Stimulated activated naive B cell treated with anti-CD40 and anti-IgM and Interleukin-4, amounts not matched to agents 10 μg/mL and 1 μg/mL and 100 μg/mL, for 72 hours (primary cell): ENCODE data around the gene SLC2A11.

Experiments used
- ATAC-seq, 2 donors: fragments of 150-1000 bp; cut with Tn5 transposase; replicated peaks; 2 replicates each; pipeline ENCODE4 v1.10.0; 2021; ENCODE audit warnings: moderate library complexity in 1 of 2
- DNase-seq: peaks from one replicate; pipeline ENCODE4 v3.0.0; 2021
- H3K27ac Mint-ChIP-seq: one replicate; pipeline ENCODE4 v1.8.0; 2022; ENCODE audit warnings: mild to moderate bottlenecking, mixed read lengths
- H3K27me3 Mint-ChIP-seq, 2 donors: one replicate each; pipeline ENCODE4 v1.8.0; 2022; ENCODE audit warnings: mixed read lengths in 2 of 2
- H3K36me3 Mint-ChIP-seq, 2 donors: one replicate each; pipeline ENCODE4 v1.8.0; 2022; ENCODE audit warnings: mixed read lengths in 2 of 2, mild to moderate bottlenecking in 1 of 2
- H3K4me1 Mint-ChIP-seq, 2 donors: one replicate each; pipeline ENCODE4 v1.8.0; 2022; ENCODE audit warnings: mixed read lengths in 2 of 2, mild to moderate bottlenecking in 1 of 2
- H3K4me3 Mint-ChIP-seq, 2 donors: one replicate each; pipeline ENCODE4 v1.8.0; 2022; ENCODE audit warnings: mild to moderate bottlenecking in 2 of 2, mixed read lengths in 2 of 2, moderate library complexity in 1 of 2
- H3K9me3 Mint-ChIP-seq, 2 donors: one replicate each; pipeline ENCODE4 v1.8.0; 2022; ENCODE audit warnings: mixed read lengths in 2 of 2, mild to moderate bottlenecking in 1 of 2

SLC2A11 gene, protein sequence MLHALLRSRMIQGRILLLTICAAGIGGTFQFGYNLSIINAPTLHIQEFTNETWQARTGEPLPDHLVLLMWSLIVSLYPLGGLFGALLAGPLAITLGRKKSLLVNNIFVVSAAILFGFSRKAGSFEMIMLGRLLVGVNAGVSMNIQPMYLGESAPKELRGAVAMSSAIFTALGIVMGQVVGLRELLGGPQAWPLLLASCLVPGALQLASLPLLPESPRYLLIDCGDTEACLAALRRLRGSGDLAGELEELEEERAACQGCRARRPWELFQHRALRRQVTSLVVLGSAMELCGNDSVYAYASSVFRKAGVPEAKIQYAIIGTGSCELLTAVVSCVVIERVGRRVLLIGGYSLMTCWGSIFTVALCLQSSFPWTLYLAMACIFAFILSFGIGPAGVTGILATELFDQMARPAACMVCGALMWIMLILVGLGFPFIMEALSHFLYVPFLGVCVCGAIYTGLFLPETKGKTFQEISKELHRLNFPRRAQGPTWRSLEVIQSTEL

DNA sequence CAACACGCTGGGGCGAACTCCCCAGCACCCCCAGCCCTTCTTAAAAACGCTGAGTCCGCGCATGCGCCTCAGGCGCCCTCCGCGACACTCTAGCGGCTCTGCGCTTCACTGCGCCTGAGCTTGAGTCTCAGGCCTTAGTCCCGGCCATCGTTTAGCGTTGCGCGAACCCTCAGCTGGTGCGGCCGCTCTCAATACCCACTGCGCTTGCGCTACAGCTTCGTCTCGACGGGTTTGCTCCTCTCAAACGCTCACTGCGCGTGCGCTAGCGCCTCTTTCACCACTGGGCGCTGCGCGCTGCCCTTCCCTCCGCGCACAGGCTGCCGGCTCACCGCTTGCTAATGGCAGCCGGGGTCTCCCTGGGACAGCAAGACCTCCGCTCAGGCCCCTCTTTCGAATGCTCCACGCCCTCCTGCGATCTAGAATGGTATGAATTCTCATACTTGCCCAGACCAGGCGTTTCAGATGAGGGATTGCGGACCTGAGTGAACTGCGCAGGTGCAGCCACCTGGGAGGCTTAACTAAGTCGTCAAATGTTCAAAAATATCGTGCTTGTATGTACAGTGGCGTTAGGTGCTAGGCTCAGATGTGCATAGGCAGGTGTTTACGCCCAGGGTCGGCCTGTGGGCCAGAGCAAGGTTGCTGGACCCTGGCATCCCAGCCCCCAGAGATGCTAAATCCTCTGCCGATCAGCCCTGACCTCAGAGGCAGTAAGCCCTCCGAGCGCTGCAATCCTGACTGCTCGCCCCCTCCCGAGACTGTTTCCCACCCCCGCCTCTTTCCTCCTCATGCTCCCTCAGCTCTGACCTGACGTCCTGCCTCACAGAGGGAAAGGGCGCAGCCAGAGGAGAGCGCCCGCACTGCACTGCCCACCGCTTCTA is at the start of gene SLC2A11:
Gene SLC2A11, plus strand, starts transcription at position 270 of the 878 bp plus-strand sequence. Its CDS starts 125 bp downstream, at position 395.
- Mint-ChIP-seq H3K4me3 (peak within 1 kb of the TSS; percentile 96 to 97), H3K27me3 (no peaks in the 10 kb centered on the region), H3K4me1 (peaks cover 20 to 31% of the 10 kb centered on the region in 2 donors), H3K9me3 (no peaks in the 10 kb centered on the region), H3K27ac (peak within 1 kb of the TSS; percentile 98), H3K36me3 (peaks cover 2 to 11% of the 10 kb centered on the region in 2 donors)
- DNase-seq (peak; percentile 95), ATAC-seq (peak; percentile 94 to 95)

- DNase-seq (no peak), ATAC-seq (no peak)
- Mint-ChIP-seq H3K36me3 (peaks cover 42 to 52% of the 10 kb centered on the region in 2 donors), H3K27me3 (no peaks in the 10 kb centered on the region), H3K4me1 (peaks cover 18 to 29% of the 10 kb centered on the region in 2 donors), H3K4me3 (no peak overlapping the region), H3K9me3 (no peaks in the 10 kb centered on the region), H3K27ac (no peak overlapping the region)
Measured at GRCh38 chr22:23812378-23812777, 45.3 kb upstream of the SLC2A11 start.

DNA sequence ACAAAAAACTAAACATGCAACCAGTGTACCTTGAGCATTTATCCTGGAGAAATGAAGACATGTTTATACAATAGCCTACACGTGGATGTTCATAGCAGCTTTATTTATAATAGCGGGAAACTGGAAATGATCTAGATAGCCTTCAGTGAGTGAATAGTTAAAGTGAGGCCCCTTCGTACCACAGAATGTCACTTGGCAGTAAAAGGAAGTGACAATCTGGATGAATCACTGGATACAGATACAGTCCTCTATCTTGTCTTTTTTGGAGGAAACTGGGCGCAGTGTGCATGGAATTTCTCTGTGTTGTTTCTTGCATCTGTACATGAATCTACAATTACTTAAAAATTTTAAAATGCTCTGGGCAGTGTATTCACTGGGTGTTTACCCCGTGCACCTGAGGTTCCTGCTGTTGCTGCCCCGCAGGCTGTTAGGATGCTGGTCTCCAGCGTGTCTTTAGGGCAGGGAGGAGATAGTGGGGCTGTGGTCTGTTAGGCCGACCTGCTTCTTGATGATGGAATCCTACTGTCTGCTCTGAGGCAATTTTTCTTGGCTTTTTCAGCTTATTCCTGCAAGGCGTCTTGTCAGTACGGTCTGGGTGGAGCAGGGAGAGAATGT is 42.0 kb upstream of the SLC2A11 start:
- Mint-ChIP-seq H3K36me3 (peaks cover 60 to 71% of the 10 kb centered on the region in 2 donors), H3K27me3 (no peaks in the 10 kb centered on the region), H3K4me3 (no peak overlapping the region), H3K4me1 (peaks cover 40 to 50% of the 10 kb centered on the region in 2 donors), H3K9me3 (no peaks in the 10 kb centered on the region), H3K27ac (peak overlapping the region; percentile 56)
- ATAC-seq (no peak), DNase-seq (no peak)

DNA sequence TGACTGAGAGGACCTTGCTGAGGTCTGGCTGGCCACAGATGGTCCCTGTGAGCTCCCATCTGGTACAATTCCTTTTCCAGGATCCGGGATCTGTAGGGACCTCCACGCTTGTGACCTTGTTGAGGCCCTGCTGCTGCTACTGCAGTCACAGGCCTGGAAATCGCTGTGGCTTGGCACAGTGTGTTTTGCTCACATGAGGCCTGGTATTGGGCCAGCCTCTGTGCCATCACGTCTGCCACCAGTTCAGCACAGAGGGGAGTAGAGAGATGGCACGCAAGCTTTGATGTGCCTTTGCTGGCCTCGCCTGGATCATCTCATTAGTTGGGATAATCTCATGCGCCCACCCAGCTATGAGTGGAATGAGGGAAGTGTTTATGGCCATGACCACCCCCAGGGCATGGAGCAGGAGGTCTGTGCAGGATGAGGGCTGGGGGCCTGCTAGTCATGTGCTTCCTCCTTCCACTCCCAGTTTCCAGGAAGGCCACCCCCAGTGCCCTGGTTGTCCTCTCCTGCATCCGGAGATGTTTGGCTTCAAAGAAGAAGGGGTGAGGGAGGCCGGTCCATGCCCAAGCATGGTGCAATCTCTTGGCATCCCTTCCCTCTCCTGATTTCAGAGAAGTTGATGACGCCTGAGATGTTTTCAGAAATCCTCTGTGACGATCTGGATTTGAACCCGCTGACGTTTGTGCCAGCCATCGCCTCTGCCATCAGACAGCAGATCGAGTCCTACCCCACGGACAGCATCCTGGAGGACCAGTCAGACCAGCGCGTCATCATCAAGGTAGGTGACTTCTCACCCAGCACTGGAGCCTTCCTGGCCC is 41.3 kb upstream of the SLC2A11 start:
- Mint-ChIP-seq H3K36me3 (peaks cover 58 to 72% of the 10 kb centered on the region in 2 donors), H3K27me3 (no peaks in the 10 kb centered on the region), H3K27ac (no peak overlapping the region), H3K4me1 (peaks cover 41 to 50% of the 10 kb centered on the region in 2 donors), H3K4me3 (no peak overlapping the region), H3K9me3 (no peaks in the 10 kb centered on the region)
- no peak for DNase-seq
- no peak for ATAC-seq

- DNase-seq (no peak), ATAC-seq (no peak)
- H3K4me1 Mint-ChIP-seq: peaks cover 39 to 48% of the 10 kb centered on the region in 2 donors
- no peaks in the 10 kb centered on the region for H3K9me3 Mint-ChIP-seq
- H3K27me3 Mint-ChIP-seq: no peaks in the 10 kb centered on the region
- H3K36me3 Mint-ChIP-seq: peaks cover 56 to 72% of the 10 kb centered on the region in 2 donors
- peak overlapping the region in 1 of 2 donors; percentile 37 for H3K4me3 Mint-ChIP-seq
- no peak overlapping the region for H3K27ac Mint-ChIP-seq
Measured at GRCh38 chr22:23817146-23817545, 40.5 kb upstream of the SLC2A11 start.

- H3K4me1 Mint-ChIP-seq: peaks cover 42 to 53% of the 10 kb centered on the region in 2 donors
- peaks cover 62 to 75% of the 10 kb centered on the region in 2 donors for H3K36me3 Mint-ChIP-seq
- no peak overlapping the region for H3K4me3 Mint-ChIP-seq
- H3K9me3 Mint-ChIP-seq: no peaks in the 10 kb centered on the region
- H3K27ac Mint-ChIP-seq: peak overlapping the region; percentile 81
- no peak for DNase-seq
- no peaks in the 10 kb centered on the region for H3K27me3 Mint-ChIP-seq
- peak; percentile 19 to 47 for ATAC-seq
Measured at GRCh38 chr22:23818541-23818940, 39.1 kb upstream of the SLC2A11 start.

DNA sequence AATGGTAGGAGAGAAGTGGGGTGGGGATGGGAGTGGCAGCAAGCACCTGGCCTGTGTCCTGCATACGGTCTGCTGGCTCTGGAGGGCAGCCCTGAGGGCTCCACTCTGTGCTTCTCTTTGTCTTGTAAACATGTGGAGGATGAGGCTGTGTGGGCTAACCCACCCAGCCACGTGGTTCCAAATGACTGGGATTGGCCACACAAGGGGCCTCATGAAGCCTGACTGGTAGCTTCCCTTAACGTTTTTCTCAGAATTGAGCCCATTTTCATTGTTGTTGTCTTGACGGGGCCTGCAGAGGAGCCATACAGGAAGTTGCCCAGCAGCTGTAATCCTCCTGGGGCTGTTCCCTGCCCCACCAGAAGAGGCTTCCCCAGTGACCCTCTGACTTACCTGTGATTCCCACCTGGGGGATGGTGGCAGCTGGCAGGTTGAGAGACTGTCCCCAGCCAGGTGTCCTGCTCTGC is 36.9 kb upstream of the SLC2A11 start:
- H3K4me1 Mint-ChIP-seq: peaks cover 50 to 72% of the 10 kb centered on the region in 2 donors
- no peaks in the 10 kb centered on the region for H3K9me3 Mint-ChIP-seq
- DNase-seq: no peak
- peak overlapping the region; percentile 18 to 19 for H3K4me3 Mint-ChIP-seq
- peak; percentile 80 to 88 for ATAC-seq
- no peaks in the 10 kb centered on the region for H3K27me3 Mint-ChIP-seq
- peak overlapping the region; percentile 84 for H3K27ac Mint-ChIP-seq
- H3K36me3 Mint-ChIP-seq: peaks cover 64 to 86% of the 10 kb centered on the region in 2 donors

DNA sequence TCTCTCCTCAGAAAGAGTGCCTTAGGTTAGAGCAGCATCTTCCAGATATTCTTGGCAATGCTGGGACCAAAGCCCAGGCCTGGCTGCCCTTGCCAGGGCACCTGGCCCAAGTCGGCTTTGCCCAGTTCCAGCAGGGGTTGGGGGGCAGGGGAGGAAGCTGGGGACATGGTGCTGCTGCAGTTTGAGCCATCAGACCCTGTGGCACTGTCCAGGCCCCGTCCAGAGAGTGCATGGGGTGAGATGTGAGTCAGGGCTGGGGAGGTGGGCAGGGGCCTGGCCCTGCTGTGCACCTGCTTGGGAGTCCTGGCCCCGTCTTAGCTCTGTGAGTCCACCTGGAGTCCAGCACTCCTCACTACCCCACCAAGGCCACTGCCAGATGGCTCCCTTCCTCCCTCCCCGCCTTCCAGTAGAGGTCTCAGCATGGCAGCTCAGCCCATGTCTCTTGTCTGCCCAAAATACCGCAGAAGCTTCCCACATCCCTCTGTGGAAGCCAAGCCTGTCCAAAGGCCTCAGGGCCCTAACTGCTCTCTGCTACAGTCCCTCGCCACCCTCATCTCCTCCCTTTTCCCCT is 35.5 kb upstream of the SLC2A11 start:
- DNase-seq (no peak), ATAC-seq (no peak)
- Mint-ChIP-seq H3K4me3 (no peak overlapping the region), H3K36me3 (peaks cover 56 to 79% of the 10 kb centered on the region in 2 donors), H3K9me3 (no peaks in the 10 kb centered on the region), H3K27ac (peak overlapping the region; percentile 32), H3K27me3 (no peaks in the 10 kb centered on the region), H3K4me1 (peaks cover 44 to 72% of the 10 kb centered on the region in 2 donors)

DNA sequence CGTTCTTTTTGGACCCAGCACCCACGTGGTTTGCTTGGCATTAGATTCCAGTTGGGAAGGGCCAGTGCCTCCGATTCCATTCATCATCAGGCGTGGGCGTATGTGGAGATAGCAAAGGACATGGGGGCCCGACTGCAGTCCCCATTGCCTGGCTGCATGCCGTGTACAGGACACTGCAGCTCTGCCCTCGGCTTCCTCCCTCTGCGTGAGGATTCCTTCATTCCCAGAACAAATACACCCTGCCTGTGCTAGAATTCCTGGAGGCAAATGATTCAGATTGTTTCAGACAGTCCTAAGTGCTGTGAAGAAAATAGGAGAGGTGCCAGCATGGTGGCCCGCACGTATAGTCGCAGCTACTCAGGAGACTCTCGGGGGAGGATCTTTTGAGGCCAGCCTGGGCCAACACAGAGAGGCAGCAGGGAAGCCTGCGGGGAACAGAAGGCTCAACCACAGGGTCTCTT is 34.3 kb upstream of the SLC2A11 start:
- ATAC-seq: no peak
- Mint-ChIP-seq H3K36me3 (peaks cover 53 to 78% of the 10 kb centered on the region in 2 donors), H3K4me3 (no peak overlapping the region), H3K27me3 (no peaks in the 10 kb centered on the region), H3K9me3 (no peaks in the 10 kb centered on the region), H3K27ac (peak overlapping the region; percentile 37), H3K4me1 (peaks cover 42 to 68% of the 10 kb centered on the region in 2 donors)
- DNase-seq: no peak

DNA sequence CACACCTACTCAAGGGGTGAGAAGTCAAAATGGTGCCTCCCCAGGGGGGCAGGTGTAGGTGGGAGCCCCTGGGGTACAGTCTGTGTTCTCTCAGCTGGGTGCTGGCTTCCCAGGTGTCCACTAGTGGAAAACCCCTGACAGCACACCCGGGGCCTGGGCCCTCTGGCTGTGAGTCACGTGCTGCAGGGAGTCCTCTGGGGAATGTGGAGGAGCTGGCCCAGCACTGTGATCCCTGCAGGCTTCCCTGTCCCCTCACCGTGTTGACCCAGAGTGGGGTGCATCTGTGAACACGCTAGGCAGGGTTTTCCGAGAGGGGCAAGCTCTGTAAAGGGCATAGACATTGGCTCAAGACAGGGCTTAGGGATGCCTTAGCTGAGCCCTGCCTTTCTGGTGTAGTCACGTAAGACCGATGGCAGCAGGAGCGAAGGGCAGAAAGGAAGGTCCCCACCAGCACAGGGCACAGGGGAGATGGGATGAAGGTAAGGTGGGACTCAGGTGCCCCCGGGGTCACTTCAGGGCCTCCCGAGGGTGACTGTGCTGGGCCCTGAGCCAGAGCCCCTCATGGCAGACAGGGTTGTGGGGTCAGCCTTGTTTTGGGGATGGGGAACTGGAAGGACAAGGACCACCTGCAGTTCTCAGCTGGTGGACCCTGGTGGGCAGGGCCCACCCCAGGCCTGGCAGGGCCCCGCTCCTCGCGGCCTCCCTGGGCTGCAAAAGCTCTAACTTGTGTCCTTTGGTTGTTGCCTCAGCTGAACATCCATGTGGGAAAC is 33.0 kb upstream of the SLC2A11 start:
- peak overlapping the region; percentile 63 for H3K27ac Mint-ChIP-seq
- H3K36me3 Mint-ChIP-seq: peaks cover 51 to 76% of the 10 kb centered on the region in 2 donors
- no peak for DNase-seq
- no peak overlapping the region for H3K4me3 Mint-ChIP-seq
- H3K27me3 Mint-ChIP-seq: no peaks in the 10 kb centered on the region
- no peaks in the 10 kb centered on the region for H3K9me3 Mint-ChIP-seq
- ATAC-seq: no peak
- H3K4me1 Mint-ChIP-seq: peaks cover 41 to 70% of the 10 kb centered on the region in 2 donors

DNA sequence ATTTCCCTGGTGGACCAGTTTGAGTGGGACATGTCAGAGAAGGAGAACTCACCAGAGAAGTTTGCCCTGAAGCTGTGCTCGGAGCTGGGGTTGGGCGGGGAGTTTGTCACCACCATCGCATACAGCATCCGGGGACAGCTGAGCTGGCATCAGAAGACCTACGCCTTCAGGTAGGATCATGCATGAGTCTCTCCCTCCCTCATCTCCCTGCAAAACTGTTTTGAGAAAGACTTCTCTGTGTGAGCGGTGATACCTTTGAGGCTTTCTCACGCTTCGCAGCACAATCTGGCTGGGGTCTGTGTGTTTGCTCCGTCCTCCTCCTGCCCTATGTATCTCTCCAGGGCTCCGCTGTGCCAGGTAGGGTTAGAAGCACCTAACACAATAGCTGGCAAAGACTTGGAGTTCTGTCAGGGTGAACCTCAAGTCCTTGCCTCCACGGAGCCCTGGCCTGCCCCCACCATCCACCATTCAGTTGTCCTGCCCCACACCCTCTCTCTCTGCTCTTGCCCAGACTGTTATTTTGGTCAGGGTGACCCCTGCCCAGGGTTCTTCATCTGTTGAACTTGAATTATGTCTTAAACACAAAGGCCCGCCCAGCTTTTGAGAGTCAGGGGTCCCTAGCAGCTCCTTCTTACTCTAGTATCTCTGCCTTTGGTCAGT is 32.3 kb upstream of the SLC2A11 start:
- Mint-ChIP-seq H3K36me3 (peaks cover 47 to 74% of the 10 kb centered on the region in 2 donors), H3K4me3 (no peak overlapping the region), H3K4me1 (peaks cover 37 to 70% of the 10 kb centered on the region in 2 donors), H3K27me3 (no peaks in the 10 kb centered on the region), H3K9me3 (no peaks in the 10 kb centered on the region), H3K27ac (peak overlapping the region; percentile 59)
- DNase-seq (no peak), ATAC-seq (no peak)
